GM18867 (cell line): ENCODE results near the gene ADSL.

ENCODE experiments used
- ATAC-seq: cut with Tn5 transposase; IDR thresholded peaks from one replicate; pipeline ENCODE4 v1.9.1; 2021; ENCODE audit warnings: mild to moderate bottlenecking, moderate library complexity; ENCODE audit not compliant: unreplicated experiment

The ADSL gene

DNA sequence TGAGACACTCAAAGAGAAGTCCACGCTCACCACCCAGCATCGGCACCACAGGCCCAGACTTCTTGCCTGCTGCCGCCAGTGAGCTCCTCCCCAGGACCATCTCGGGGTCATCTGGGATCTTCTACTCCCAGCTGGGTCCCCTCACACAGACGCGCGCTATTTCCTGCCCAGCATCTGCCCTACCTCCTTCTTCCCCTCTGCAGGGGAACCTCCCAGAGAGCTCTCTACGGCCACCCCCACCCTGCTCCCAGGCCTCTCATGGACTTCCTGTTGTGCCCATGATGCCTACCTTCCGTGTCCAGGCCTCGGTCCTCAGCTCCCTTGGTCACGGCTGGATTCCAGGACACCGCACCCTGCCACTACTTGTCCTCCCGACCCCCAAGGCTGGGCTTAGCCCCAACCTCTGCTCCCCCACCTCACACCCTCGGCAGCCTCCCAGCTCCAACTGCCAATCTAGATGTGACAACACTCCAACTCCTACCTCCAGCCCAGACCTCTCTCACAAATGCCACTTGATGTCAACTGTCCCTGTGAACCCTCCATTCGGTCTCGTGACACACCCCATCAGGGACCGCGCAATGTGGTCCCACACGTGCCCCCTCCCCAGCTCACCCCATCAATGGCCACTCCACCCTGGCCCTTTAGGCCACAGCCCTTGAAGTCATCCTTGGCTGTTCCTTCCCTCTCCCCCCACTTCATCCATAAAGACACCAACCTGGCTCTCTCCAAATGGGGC lies 69.4 kb downstream of the ADSL start:
- ATAC-seq, result no peak

DNA sequence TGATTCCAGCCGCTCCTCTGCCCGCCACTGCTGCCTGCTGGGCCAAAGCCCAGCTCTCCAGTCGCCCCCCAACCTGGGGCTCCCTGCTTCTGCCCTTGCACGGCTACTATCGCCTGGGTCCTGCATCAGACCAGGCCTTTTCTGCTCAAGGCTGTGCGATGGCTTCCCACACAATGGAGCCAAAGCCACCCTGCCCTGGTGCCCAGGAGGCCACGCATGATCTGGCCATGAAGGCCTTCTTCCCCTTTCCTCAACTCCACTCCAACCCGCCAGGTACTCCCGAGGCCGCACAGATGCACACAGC lies 69.9 kb downstream of the ADSL start:
- ATAC-seq, result no peak

DNA sequence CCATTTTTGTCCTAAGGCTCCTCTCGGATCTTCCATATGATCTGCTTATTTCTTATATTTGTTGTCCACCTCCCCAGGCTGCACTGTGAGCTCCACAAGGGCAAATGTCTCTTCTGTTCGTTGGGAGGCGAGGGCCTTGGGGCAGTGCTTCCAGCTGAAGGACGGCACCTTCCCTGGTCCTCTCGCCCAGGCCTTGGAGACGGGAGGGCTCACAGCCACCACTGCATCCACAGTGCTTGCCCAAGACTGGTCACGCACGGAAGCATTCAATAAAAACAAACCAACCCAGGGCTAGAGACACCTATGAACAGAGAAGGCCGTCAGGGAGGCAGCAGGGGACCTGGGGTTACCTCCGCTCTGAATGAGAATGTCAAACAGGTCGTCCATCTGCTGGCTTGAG lies 70.3 kb downstream of the ADSL start:
- no peak for ATAC-seq

DNA sequence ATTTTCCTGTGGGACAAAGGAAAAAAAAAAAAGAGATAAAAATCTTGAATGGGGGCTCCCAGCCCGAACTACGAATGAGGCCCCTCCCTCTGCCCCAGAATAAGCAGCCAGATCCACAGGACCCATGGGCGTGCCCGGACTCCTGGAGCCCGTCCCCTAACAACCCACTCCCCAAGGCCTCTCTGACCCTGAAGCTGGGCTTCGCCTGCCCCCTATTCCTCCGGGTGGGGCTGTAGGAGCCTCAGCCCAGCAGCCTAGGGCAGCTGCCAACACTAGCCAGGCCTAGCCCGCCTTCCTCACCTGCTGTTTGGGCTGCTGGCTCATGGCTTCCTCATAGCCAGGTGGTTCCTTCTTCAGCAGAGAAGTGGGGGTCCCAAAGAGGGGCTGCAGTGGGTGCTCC lies 70.7 kb downstream of the ADSL start:
- no peak for ATAC-seq

DNA sequence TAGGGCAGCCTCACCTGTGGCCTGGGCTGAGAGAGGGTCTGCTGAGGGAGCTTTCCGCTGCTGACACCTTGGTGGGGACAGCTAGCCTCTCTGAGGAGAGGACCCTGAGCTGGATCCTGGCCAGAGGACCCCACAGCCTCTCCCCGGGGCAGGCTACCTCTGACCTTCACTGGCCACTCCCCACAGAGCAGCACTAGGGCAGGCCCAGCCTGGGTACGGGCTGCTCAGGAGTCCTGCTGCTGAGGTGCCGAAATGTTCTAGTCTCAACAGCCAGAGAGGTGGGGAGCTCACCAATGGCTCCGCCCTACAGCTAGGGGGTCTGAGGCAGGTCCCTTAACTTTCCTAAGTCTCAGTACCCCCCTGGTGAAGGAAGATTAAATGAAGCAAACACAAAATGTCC lies 71.6 kb downstream of the ADSL start:
- no peak for ATAC-seq

DNA sequence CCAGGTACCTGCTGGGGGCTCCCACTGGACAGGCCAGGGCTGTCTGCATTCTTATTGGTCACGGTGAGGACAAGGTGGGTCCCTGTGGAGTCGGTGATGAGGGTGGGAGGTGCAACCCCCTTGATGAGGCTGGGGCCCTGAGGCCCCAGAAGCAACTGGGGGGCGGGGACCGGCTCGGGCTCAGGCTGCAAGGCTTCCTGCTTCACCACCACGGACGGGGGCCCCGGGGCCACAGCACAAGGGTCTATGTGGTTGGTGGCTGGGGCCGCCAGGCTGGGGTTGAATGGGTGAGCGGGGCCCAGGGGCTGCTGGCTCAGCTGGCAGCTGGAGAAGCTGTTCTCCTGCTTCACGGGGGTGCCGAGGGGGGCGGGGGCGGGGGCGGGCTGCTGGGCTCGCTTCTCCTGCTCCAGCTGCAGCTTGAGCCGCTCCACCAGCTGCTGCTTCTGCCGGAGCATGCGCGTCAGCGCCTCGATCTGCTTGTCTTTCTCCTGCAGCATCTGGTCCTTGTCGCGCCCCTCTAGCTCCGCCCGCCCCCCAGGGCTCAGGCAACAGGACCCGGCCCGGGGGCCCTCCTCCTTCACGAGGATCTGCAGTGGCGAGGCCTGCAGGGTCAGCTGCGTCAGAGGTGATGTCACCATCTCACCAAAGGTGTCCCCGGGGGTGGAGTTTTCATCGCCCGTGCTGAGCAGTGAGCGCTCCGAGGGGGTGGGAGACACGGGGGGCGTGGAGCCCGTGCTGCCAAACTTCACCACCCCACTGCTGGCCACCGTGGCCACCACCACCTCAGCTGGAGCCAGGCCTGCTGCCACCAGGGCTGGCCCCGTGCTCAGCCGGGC lies 72.3 kb downstream of the ADSL start:
- ATAC-seq, result no peak

DNA sequence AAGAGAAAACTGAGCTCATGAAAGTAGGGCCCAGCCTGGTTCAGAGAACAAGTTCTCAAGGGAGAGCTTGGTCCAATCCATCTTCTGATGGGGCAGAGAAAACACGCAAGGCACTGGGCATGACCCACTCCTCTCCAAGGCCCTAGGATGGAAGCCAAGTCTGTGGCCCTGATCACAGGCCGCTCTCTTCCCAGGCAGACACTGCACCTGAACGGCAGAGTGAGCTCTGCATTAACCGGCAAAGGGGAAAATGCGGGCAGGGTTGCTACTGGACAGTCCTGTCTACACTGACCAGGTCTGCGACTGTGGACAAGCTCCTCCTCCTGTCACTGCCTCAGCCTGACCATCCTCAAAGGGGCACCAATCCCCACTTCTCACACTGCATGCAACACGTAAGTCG lies 73.4 kb downstream of the ADSL start:
- ATAC-seq, result no peak

DNA sequence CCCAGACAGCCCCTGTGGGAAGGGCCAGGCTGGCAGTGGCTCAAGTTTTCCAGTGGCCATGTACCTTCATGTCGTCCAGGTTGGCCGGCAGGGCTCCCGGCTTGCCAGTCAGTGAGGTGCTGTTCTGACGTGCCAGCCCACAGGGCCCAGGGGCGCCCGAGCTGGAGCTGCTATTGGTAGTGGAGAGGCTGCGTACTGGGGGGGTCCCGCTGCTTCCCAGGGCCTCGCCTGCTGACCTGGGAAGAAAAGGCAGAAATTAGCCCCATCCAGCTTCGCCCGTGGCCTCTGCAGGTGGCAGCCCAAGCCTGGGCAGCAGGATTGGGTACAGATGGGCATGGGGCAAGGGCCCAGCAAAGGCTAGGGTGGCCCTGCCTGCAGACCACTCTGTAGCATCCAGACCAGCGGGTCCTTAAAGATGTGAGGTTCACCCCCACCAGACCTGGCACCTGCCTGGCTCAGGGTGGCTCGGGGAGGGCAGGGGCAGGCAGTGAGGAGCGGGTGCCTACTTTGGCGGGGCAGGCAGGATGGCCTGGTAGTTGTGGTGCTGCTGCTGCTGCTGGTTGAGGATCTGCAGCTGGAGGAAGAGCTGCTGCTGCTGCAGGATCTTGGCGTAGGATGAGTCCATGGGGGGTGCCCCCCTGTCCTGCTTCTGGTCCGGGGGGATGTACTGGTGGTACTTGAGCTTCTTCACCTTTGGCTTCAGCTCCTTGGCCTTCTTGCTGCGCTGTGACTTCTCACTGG lies 74.2 kb downstream of the ADSL start:
- ATAC-seq, result no peak

DNA sequence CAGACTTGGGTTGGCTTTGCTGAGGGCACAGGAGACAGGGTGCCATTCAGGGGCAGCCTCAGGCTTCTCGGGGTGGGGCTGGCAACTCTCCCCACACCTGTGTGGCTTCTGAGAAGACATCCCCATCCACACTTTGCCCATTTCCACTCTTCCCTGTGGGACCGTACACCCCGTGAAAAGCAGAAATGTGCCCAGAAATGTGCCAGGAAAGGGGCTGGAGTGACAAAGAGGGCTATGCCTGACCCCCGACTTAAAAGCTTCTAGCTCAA lies 74.7 kb downstream of the ADSL start:
- ATAC-seq, result no peak

DNA sequence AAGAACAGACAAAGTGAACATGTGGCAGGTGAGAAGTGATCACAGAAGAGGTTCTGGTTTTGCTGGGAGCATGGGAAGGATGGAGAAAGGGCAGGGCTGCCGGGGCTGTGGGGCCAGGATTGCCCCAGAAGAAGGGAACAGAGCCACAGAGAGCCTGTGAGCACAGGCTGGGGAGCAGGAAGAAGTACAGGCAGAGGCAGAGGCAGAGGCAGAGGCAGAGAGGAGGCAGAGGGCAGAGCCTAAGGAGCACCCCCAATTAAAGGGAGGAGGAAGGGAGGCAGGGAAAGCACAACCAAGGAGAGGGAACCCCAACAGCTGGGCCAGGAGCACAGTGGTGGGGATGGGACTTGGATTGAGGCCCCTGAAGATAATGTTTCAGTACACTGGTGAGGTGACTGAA lies 75.6 kb downstream of the ADSL start:
- ATAC-seq, result no peak

DNA sequence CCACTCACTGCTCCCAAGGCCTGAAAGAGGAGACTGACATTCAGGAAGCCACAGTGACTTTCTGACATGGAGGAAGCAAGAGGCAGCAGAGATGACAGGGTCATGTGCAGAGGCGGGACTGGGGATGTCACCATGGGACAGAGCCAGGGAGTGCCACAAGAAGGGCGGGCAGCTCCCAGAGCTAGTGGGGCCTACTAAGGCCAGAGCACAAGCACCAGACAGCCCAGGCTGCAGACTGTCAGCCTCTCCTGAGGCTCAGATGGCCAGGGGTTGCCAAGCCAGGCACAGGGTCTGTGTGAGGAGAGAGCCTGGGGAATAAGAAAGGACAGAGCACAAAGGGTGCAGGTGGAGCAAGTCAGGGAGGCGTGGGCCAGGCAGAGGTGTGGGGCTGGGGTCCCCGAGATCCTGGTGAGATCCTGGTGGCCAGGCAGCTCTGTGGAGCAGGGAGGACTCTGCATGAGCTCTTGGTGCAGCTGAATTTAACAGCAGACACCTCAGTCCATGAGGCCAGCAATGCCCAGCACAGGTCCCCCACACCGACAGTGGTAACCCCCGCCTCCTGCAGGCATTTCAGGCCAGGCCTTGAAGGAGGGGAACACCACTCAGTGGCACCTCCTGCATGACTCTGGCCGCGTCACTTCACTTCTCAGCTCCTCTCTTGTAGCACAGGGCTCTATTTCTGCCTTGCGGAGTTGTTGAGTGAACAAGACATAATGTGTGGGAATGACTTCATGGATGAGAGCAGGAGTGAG lies 76.4 kb downstream of the ADSL start:
- ATAC-seq, result no peak

DNA sequence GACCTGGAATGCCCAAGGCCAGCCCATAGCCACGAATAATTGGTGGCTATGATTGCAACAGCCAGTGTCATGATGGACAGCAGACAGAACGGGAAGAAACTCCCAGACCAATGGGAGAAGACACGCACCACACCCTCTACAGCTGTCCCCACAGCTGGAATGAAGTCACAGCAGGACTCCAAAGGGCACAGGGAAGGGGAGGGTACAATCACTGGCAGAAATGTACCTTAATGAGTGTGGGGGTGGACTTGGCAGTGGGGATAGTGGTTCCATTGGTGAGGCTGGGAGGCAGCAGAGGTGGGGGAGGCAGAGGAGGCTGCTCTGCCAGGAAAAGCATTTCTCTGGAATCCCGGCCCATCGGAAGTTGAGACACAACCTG lies 77.0 kb downstream of the ADSL start:
- no peak for ATAC-seq

DNA sequence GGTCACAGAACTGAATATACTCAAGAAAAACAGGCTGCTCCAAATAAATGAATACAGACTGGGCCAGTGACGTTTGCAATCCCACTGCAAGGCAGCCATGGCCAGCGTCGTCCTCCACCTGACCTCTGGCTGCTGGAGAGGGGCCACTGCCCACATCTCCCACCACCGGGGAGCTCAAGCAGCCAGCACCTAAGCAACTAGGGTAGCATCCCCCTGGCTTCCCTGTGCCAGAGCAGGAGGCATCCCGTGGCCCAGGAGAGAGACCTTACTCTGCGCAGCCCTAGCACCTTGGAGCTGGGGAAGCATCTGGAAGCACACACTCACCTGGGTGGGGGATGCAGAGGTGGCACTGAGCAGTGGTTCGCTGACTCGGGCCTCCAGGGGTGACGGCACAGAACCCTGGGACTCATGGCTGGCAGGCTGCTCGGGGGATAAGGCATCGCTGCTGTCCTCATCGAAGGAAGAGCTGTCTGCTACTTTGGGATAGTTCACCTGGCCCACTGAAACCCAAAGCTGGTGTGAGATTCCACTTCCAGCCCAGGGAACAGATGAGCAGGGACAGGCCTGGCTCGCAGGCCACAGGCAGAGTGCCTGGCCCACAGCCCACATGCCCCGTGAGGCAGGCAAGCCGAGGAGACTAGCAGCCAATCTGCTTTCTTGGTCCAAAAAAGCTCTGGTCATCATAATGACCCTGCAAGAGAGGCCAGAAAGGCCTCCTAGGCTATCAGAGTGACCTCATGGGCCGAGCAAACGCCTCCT lies 77.8 kb downstream of the ADSL start:
- no peak for ATAC-seq

DNA sequence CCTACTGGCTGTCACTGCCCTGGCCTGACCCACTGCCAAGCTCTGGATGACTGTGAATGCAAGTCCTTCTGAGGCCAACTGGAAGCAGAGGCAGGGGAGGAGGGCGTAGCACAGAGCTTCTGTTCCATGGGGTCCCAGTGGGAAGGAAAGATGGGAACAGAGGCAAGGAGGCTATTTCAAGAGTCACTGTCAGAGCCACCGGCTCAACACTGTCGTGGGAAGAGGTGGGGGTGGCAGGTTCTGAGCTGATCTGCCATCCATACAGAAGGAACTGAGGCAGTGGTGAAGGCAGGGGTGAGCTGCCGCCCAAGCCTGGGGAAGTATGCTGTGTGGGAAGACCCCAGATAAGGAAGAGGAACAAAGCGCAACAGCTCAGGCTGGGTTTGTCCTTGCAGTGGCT lies 78.8 kb downstream of the ADSL start:
- ATAC-seq, result no peak

DNA sequence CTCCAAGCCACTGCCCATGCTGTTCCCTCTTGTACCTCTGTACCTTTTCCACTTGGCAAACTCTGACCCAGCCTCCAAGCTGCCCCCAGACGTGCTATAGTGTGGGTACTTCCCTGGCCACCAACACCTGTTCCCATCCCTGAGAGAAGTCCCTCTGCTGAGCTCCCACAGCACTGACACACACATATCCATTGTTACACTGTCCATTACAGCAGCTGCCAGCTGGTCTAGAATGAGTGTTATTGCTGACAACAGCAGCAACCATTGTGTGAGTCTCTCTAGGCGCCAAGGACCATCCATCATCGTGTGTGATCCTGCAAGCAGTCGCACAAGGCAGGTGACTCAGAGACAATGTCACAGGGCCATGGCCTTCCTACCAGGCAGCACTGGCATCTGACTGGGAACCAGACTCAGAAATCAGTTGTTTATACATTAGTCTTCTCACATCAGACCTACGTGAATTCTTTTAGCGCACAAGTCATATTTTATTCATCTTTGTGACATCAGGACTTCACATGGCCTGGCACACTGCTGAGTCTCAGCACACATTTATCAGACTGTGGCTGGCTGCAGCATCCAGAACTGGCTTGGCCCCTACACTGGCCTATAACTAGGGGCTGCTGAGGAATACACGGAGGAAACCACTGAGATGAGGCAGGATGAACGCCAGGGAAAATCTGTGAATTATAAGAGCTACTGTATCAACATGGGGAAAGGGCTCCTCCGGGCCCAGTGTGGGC lies 80.5 kb downstream of the ADSL start:
- no peak for ATAC-seq

DNA sequence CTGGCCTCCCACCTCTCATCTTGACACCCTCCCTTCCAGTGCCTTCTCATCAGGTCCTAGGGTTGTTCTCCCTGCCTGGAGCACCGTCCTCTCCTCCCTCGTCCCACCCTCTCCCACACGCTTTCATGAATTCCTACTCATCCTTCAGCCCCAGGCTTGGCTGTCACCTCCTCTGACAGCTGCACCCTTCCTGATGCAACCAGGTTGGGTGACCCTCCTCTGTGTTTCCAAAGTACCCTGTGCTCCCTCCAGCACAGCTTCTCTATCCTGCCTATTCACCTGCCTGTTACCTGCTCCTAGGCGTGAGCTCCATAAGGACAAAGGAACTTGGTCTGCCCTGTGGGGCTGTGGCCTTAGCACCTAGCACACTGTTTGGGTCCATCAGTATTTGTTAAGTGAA lies 82.5 kb downstream of the ADSL start:
- ATAC-seq, result no peak

DNA sequence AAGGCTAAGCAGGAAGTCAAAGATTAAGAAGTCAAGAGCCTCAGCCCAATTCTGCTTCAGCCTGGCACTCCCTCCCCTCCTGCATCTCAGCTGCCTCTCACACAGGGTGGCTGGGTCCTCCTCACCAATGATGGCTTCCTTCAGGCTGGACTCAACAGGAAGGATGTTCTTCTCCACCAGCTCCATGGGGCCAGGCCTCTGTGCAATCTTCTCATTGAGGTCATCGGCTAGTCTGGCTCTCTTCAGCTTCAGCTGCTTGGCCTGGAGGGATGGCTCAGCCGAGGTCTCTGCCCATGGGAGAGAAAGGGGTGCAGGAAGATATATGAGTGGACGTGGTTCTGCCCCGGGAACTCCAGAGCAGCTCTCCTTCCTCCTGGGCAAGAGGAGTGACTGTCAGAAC lies 83.2 kb downstream of the ADSL start:
- no peak for ATAC-seq

DNA sequence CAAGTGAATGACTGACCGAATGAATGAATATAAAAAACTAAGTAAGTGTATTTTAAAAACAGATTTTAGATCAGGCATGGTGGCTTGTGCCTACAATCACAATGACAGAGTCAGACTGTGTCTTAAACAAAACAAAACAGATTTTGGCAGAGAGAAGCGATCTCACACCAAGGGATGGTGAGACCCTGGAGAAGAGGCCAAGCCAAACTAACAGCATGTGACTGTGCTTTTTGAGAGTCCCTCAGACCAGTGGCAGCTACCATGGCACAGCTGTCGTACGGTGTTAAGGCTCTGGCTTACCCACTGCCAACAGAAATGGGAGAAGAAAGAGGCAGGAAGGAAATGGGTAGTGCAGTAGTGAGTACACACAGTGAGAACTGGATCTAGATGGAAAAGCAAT lies 84.7 kb downstream of the ADSL start:
- ATAC-seq, result no peak

DNA sequence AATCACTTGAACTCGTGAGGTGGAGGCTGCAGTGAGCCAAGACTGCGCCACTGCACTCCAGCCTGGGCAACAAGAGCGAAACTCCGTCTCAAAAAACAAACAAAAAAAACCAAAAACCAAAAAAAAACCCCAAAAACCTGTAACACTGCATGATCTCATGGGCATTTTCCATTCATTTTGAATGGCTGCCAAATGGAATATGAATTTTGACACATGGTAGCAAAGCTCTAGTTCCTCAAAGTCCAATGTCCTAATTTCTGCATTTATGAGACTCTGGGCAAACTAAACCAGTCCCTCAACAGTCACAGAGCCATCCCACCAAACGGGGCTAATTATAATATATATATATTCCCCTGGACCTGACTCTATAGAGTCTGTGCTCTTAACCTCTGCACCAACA lies 85.9 kb downstream of the ADSL start:
- no peak for ATAC-seq

DNA sequence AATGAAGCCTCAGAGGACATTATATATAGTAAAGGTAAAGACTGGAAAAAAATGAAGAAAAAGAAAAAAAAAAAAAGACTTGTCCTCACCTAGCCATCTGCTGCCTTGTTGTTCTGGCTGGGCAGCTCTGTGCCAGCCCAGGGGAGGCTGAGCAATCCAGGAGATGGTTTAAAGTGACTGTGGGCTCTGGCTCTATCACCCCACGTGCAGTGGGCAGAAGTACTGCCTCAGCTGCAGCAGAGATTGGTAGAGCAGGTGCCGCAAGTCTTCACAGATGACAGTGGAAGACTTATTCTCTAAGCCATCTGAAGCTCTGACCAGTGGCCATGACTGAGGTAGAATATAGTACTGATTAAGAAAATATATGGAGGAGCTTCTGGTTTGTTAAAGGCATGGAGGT lies 86.3 kb downstream of the ADSL start:
- ATAC-seq, result no peak
